CD4-positive, alpha-beta T cell treated with Interleukin-6 for 4 hours (primary cell): ENCODE data around the gene HK1.
A peak's percentile ranks its signal among the peaks of the same experiment; 100 is the strongest.
"Not testable (repeated sequence)": the region's sequence is repeated elsewhere in the genome, so short reads cannot be mapped to it uniquely, and the experiment has no call there.

Experiments
- DNase-seq: peaks from one replicate; pipeline ENCODE4 v3.0.0-alpha.2; 2020; ENCODE audit warnings: mixed read lengths

Gene HK1

GRCh38 chr10:69425511-69426298 is 147.4 kb downstream of the HK1 start:
- peak; percentile 59 for DNase-seq

DNA sequence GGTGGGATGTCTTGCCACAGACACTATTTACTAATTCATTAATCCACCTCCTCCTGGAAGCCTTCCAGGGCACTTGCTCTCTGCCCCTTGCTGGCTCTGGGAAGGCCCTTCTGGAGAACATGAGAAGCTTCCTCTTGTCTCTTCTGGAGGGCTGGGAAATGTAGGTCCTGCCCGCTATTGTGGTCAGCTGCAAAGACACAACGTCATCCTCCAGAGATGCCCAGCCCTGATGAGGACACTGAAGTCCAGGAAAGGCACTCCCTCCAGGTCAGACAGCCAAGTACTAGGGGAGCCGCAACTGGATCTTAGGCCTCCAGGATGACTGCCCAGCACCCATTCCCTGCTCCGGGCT is 148.1 kb downstream of the HK1 start:
- DNase-seq: no peak

DNA sequence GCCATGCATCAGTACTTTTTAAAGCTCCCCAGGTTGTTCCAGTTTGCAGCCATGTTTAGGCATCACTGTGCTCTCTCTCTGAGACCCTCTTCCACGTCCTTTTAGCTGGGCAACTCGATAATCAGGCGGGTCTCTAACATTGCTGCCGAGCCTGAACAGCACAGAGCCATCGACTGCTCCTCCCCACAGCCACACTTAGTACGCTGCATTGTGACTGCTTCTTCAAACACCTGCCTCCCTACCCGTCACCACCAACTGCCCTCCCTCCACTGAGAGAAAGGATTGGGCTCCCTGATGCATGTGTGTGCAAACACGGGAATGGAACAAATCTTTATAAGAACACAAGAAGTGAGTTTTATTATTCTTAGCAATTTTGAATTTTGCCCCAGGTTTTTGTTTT is 149.9 kb downstream of the HK1 start:
- no peak for DNase-seq

GRCh38 chr10:69434169-69434568 is 155.9 kb downstream of the HK1 start:
- DNase-seq: no peak

GRCh38 chr10:69434926-69435325 is 156.6 kb downstream of the HK1 start:
- DNase-seq: no peak

DNA sequence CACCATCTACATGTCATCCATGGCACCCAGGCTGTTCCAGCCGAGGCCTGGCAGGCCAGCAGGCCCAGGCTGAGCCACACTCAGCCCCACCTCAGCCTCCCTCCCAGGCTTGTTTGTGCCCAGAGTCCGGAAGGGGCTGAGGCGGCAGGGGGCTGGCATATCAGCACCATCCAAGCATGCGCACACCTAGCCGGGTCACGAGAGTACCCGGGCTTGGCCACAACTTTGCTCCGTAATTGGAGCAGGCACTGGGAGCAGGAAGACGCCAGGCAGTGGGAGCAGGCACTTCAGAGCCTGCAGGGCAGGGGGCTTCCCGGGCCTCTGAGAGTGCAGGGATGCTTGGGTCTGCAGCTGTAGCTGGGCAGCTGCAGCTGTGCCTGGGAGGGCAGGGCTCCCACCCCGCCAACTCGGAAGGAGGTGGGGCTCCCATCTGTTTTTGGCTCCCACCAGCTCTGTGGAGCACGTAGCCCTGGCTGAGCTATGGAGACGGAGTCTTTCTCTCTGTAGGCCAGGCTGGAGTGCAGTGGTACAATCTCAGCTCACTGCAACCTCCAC is 157.7 kb downstream of the HK1 start:
- DNase-seq: no peak

DNA sequence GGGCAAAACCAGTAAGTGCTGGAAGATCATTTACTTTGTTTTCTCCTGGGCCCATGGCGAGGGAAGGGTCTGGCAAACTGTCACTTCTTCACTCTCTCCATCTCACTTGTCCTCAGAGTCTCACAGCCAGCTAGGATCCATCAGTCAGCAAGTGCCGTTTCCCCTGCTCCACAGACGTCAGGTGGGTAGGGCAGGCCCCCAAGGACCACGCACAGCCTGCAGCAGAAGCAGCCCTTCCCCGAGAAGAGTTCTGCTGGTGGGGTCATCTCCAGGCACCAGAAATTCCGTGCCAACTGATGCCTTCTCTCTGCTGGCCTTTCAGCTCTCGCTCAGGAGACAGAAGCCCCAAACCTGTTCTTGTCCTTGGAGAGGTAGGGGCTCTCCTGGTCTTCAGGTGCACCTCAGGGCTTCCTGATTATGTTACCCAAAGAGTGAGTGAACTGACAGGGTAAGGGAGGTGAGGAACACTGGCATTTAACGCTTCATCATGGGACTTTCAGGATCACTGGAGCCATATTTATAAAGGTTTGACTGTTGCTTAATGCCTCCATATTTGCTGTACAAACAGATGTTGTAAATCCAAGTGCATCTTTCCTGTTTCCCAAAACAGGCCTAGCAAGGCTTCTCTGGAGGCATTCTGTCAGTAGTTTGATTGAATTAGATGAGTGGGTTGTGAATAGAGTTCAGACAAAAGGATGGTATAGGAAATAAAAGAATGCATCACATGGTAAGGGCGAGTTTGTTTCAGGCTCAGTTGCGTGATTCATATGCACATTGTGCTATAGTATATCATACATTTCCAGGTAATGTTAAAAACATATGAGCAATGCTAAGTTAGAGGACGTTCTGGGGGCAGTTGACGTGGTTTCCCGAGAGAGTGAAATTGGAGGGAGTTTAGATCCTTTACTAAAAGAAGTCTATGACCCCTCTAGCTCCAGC is 159.3 kb downstream of the HK1 start:
- no peak for DNase-seq

- no peak for DNase-seq
Observed at GRCh38 chr10:69438536-69439349, 160.4 kb downstream of the HK1 start.

- DNase-seq: no peak
Observed at GRCh38 chr10:69439350-69439739, 161.0 kb downstream of the HK1 start.

DNA sequence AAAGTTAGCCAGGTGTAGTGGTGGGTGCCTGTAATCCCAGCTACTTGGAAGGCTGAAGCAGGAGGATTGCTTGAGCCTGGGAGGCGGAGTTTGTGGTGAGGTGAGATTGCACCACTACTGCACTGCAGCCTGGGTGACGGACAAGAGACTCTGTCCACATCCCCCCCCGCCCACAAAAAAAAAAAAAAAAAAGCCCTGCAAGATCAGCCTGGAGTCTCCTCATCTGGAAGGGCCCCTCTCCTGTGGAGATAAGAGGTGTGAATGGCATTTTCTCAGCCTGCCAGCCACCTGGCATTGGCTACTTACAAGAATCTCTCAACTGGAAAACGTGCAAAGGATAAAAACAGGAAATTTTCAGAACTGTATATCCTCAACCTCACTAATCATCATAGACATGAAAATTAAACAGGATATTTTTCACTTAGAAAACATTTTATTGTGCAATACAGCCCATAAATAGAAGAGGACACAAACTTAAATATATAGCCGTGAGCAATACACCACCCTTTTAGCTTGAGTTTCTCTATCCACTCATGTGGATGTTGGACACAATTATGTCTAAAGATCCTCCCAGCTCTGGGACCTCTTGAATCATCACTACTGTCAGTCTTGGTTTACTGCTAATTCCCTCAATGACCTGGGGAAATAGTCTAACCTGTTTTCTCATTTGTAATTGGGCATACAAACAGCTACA is 161.7 kb downstream of the HK1 start:
- DNase-seq: no peak

DNA sequence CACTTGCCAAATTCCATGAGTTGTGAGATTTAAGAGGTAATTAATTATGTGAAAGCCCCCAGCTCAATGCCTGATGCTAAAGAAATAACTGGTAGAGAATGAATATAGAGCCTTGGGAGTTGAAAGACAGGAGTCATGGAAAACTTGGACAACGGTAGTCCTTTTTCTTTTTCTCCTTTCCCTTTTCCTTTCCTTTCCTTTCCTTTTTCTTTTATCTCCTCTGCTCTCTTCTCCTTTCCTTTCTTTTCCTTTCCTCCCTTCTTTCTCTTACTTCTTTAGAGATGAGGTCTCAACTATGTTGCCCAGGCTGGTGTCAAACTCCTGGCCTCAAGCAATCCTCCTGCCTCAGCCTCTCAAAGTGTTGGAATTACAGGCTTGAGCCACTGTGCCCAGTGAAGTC is 165.1 kb downstream of the HK1 start:
- DNase-seq: no peak

DNA sequence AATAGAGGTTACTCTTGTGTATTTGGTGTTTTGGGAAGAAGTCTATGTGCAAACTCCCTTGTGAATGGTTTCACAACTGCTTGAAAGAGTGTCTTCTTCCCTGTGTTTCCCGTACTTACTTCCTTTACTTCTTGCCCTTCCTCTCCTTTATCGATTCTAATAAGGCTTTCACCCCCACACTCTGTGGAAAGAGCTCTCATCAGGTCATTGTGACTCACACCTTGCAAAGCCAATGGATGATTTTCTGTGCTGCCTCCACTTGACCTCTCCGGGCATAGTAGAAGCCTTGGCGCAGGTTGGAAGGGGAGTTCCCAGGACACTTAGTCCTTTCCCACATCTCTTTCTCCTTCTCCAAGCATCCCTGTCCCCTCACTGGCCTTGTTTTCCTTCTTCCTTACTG is 166.7 kb downstream of the HK1 start:
- DNase-seq: no peak

GRCh38 chr10:69446229-69446628 is 167.9 kb downstream of the HK1 start:
- no peak for DNase-seq

- no peak for DNase-seq
Observed at GRCh38 chr10:69446650-69447151, 168.4 kb downstream of the HK1 start.

GRCh38 chr10:69449841-69450240 is 171.5 kb downstream of the HK1 start:
- DNase-seq: peak; percentile 64

DNA sequence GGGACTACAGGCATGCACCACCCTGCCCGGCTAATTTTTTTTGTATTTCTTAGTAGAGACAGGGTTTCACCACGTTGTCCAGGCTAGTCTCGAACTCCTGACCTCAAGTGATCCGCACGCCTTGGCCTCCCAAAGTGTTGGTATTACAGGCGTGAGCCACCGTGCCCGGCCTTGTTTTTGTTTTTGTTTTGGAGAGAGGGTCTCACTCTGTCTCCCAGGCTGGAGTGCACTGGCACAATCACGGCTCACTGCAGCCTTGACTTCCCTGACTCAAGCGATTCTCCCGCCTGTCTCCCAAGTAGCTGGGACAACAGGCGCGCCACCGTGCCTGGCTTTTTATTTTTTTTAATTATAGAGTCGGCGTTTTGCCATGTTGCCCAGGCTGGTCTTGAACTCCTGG is 172.1 kb downstream of the HK1 start:
- DNase-seq: not testable (repeated sequence)

- DNase-seq: peak; percentile 90
Observed at GRCh38 chr10:69451209-69451783, 173.0 kb downstream of the HK1 start, which contains the start of gene TSPAN15. Gene TSPAN15, plus strand, starts transcription at chr10:69451465. Its CDS starts 130 bp downstream, at chr10:69451595.
